K562 (cell line): Measurements from ENCODE around the gene USP48. TPM values are rescaled to one million over a fixed set of nuclear protein-coding genes. Genes with fewer than 3 reads are reported as not detected.

ENCODE experiments used
- ATAC-seq: fragments of 200-7000 bp; cut with Tn5 transposase; 3 replicates; pipeline ENCODE4 v1.9.1; 2020; ENCODE audit warnings: moderate library complexity
- BruUV-seq: library from RNA; stranded (reverse); fragments of 400-500 nt; replicated peaks from 2 replicates; lab custom pipeline; 2021; lab: Mats Ljungman, UMichigan
- CTCF ChIA-PET: fragments of 300-600 bp; formaldehyde crosslinking; extraction: SDS; loops from one replicate; lab custom pipeline; 2021; ENCODE audit warnings: low intra/inter-chr PET ratio; lab: Yijun Ruan, JAX
- POLR2A ChIA-PET: fragments of 300-600, 350-650 bp; sonication (Branson Sonifier 250); formaldehyde crosslinking; extraction: SDS; loops from one replicate; lab custom pipeline; 2021; ENCODE audit warnings: antibody characterized with exemption, inconsistent platforms; lab: Yijun Ruan, JAX
- DNase-seq, 4 experiments: peaks; one replicate each; pipeline versions ENCODE4 v3.0.0 to v3.0.0-alpha.2; 2011 to 2018; ENCODE audit warnings: low spot score in 3 of 4, mixed read lengths in 3 of 4; ENCODE audit errors: extremely low read depth in 1 of 4
- FAIRE-seq: peaks from 2 replicates; lab custom pipeline; 2011; peaks lifted over from hg19 to GRCh38; lab: Jason Lieb, UNC
- H2AFZ ChIP-seq: 2 replicates; pipeline ENCODE4 v1.6.0; 2011; ENCODE audit warnings: low read depth, low read length, control low read depth, inconsistent platforms
- H3K27ac ChIP-seq: fragments of 200-600 bp; 3 replicates; pipeline ENCODE4 v1.8.0; 2011; ENCODE audit warnings: low read depth, mild to moderate bottlenecking, control low read depth, inconsistent platforms, low read length, moderate library complexity, mixed read lengths; ENCODE audit errors: extremely low read depth
- H3K27me3 ChIP-seq, 2 experiments: fragments of 300-600 bp in 1 of 2; 2 replicates in 1 of 2; 3 replicates in 1 of 2; pipeline versions ENCODE4 v1.6.0 to v1.8.0; 2011; ENCODE audit warnings: inconsistent platforms in 2 of 2, low read length in 2 of 2, mild to moderate bottlenecking in 1 of 2, mixed read lengths in 1 of 2, moderate library complexity in 1 of 2; ENCODE audit not compliant: control insufficient read depth in 2 of 2, insufficient read depth in 2 of 2
- H3K36me3 ChIP-seq: fragments of 300-600 bp; 3 replicates; pipeline ENCODE4 v1.8.0; 2011; ENCODE audit warnings: mild to moderate bottlenecking, low read length, inconsistent platforms; ENCODE audit not compliant: control insufficient read depth, insufficient read depth
- H3K4me1 ChIP-seq, 2 experiments: fragments of 200-600 bp in 1 of 2; replicated peaks in 1 of 2; 2 replicates in 1 of 2; 3 replicates in 1 of 2; pipeline versions ENCODE4 v1.5.1 to v1.8.0; 2011; ENCODE audit warnings: inconsistent platforms in 2 of 2, low read length in 2 of 2, mild to moderate bottlenecking in 1 of 2, mixed read lengths in 1 of 2, moderate library complexity in 1 of 2; ENCODE audit not compliant: control insufficient read depth in 2 of 2, insufficient read depth in 2 of 2
- H3K4me2 ChIP-seq: 2 replicates; pipeline ENCODE4 v1.6.1; 2011; ENCODE audit warnings: low read length, control low read depth, inconsistent platforms, mixed read lengths; ENCODE audit not compliant: insufficient read depth
- H3K4me3 ChIP-seq: fragments of 200-600 bp; sonication (generic), shearing (Covaris generic); 2 replicates; pipeline ENCODE4 v1.5.1; 2016; ENCODE audit warnings: control low read depth, inconsistent platforms
- H3K79me2 ChIP-seq: fragments of 200-600 bp; 3 replicates; pipeline ENCODE4 v1.8.0; 2011; ENCODE audit warnings: low read length, inconsistent platforms; ENCODE audit not compliant: control insufficient read depth, insufficient read depth
- H3K9ac ChIP-seq, 2 experiments: 2 replicates each; pipeline versions ENCODE4 v1.6.0 to v1.6.1; 2011; ENCODE audit warnings: low read depth in 2 of 2, low read length in 2 of 2, control low read depth in 1 of 2, inconsistent platforms in 1 of 2, mild to moderate bottlenecking in 1 of 2, mixed read lengths in 1 of 2; ENCODE audit not compliant: insufficient read depth in 1 of 2
- H3K9me1 ChIP-seq: one replicate; pipeline ENCODE4 v1.6.0; 2011; ENCODE audit warnings: inconsistent platforms, mild to moderate bottlenecking, low read length, moderate library complexity; ENCODE audit not compliant: control insufficient read depth, insufficient read depth
- H3K9me3 ChIP-seq: replicated peaks from 2 replicates; pipeline ENCODE4 v1.5.1; 2011; ENCODE audit warnings: low read depth, low read length, inconsistent platforms; ENCODE audit not compliant: control insufficient read depth, insufficient read depth
- H4K20me1 ChIP-seq: replicated peaks from 2 replicates; pipeline ENCODE4 v1.6.1; 2011; ENCODE audit warnings: low read length, inconsistent platforms, mixed read lengths; ENCODE audit not compliant: control insufficient read depth, insufficient read depth
- DIDO1 ChIP-seq: fragments of 450-650 bp; IDR thresholded peaks from 2 replicates; pipeline ENCODE4 v1.6.1; 2016; ENCODE audit warnings: low read depth, missing biosample characterization, missing genetic modification characterization
- GABPB1 ChIP-seq: sonication (generic); formaldehyde crosslinking; IDR thresholded peaks from 2 replicates; pipeline ENCODE4 v1.8.0; 2022; ENCODE audit warnings: mild to moderate bottlenecking, missing genetic modification reagents
- KDM5B ChIP-seq: fragments of 200-600 bp; sonication (generic); IDR thresholded peaks from 2 replicates; pipeline ENCODE4 v1.6.1; 2012; ENCODE audit warnings: low read depth, mild to moderate bottlenecking, moderate library complexity, low read length, control low read depth, inconsistent platforms; ENCODE audit not compliant: insufficient replicate concordance
- MAZ ChIP-seq, 2 experiments: fragments of 450-650 bp in 1 of 2; sonication (generic) in 1 of 2; formaldehyde crosslinking; IDR thresholded peaks in 1 of 2; conservative IDR thresholded peaks in 1 of 2; 2 replicates each; pipeline versions ENCODE4 v1.4.0 to v1.5.0; 2020; ENCODE audit warnings: mild to moderate bottlenecking in 1 of 2, missing genetic modification reagents in 1 of 2
- MYNN ChIP-seq, 2 experiments: sonication (generic); formaldehyde crosslinking in 1 of 2; IDR thresholded peaks; 2 replicates each; pipeline versions ENCODE4 v1.5.0 to v1.6.1; 2016 to 2020; ENCODE audit warnings: antibody characterized with exemption in 1 of 2, missing genetic modification reagents in 1 of 2
- NFIC ChIP-seq: fragments of 450-650 bp; IDR thresholded peaks from 2 replicates; pipeline ENCODE4 v1.6.1; 2017; ENCODE audit warnings: mild to moderate bottlenecking, inconsistent platforms
- NR2C2 ChIP-seq, 2 experiments: fragments of 200-800 bp in 1 of 2; sonication (Bioruptor generic) in 1 of 2; sonication (generic) in 1 of 2; formaldehyde crosslinking in 1 of 2; IDR thresholded peaks; 2 replicates each; pipeline versions ENCODE4 v1.6.1 to v1.8.0; 2016 to 2022; ENCODE audit warnings: mild to moderate bottlenecking in 1 of 2, missing compliant biosample characterization in 1 of 2, missing genetic modification characterization in 1 of 2, missing genetic modification reagents in 1 of 2
- SMARCA5 ChIP-seq: fragments of 450-650 bp; IDR thresholded peaks from 2 replicates; pipeline ENCODE4 v1.6.1; 2016
- TEAD1 ChIP-seq, 2 experiments: fragments of 450-650 bp in 1 of 2; sonication (generic) in 1 of 2; formaldehyde crosslinking; IDR thresholded peaks; 2 replicates each; pipeline versions ENCODE4 v1.4.0 to v1.8.0; 2020 to 2022; ENCODE audit warnings: mild to moderate bottlenecking in 2 of 2, missing genetic modification reagents in 1 of 2
- ZNF408 ChIP-seq: fragments of 250-450 bp; sonication (Bioruptor Pico); IDR thresholded peaks from 2 replicates; pipeline ENCODE4 v1.4.0; 2020; ENCODE audit warnings: low read depth, mild to moderate bottlenecking, moderate library complexity
- ZNF57 ChIP-seq: fragments of 450-650 bp; formaldehyde crosslinking; IDR thresholded peaks from 2 replicates; pipeline ENCODE4 v1.4.0; 2020; ENCODE audit warnings: mild to moderate bottlenecking, moderate library complexity
- ZNF589 ChIP-seq: fragments of 200-800 bp; sonication (Bioruptor generic); IDR thresholded peaks from 2 replicates; pipeline ENCODE4 v1.6.1; 2016; ENCODE audit warnings: low read depth, missing genetic modification characterization, missing compliant biosample characterization
- ZNF695 ChIP-seq: fragments of 450-650 bp; formaldehyde crosslinking; IDR thresholded peaks from 2 replicates; pipeline ENCODE4 v1.4.0; 2020; ENCODE audit warnings: mild to moderate bottlenecking, moderate library complexity
- ZNF699 ChIP-seq: fragments of 250-450 bp; sonication (Bioruptor Pico); IDR thresholded peaks from 2 replicates; pipeline ENCODE4 v1.8.0; 2021; ENCODE audit warnings: mild to moderate bottlenecking, moderate library complexity; ENCODE audit not compliant: insufficient replicate concordance
- WGBS: fragments of 100-300 bp; shearing (Covaris generic); methylation state at CpG from one replicate; pipeline ENCODE4 v1.1.6; 2016; ENCODE audit warnings: low coverage, mixed read lengths; ENCODE audit not compliant: insufficient coverage; ENCODE audit errors: missing lambda C conversion rate; 5-methylcytosine and 5-hydroxymethylcytosine counted together
- in situ Hi-C: fragments of 300-500 bp; cut with MboI; formaldehyde crosslinking; loops from 4 replicates; pipeline ENCODE4 v1.15.0; 2018; ENCODE audit warnings: inconsistent platforms, mixed read lengths
- intact Hi-C: fragments of 100-400 bp; cut with micrococcal nuclease; formaldehyde crosslinking; loops from 2 replicates; pipeline ENCODE4 v1.14.2; 2022
- polyA plus RNA-seq, 8 experiments: library from polyadenylated mRNA; depleted of rRNA in 4 of 8; stranded (reverse) in 5 of 8; unstranded in 3 of 8; fragments of >200 nt; fragmentation: Nextera tagmentation in 2 of 8; fragmentation: Illumina TruSeq in 1 of 8; extraction: Ambion mirVana in 2 of 8; extraction: Trizol in 1 of 8; gene quantifications; 2 replicates each; pipeline versions ENCODE4 v1.2.1 to v1.2.3, GENCODE V29; 2011 to 2014; ENCODE audit warnings: inconsistent platforms in 1 of 8, missing spikeins in 1 of 8
- total RNA-seq, 7 experiments: library from RNA; depleted of rRNA in 6 of 7; stranded (reverse); fragments of >200 nt in 6 of 7; fragmentation: Illumina TruSeq in 2 of 7; extraction: Trizol in 2 of 7; gene quantifications; 2 replicates each; pipeline versions ENCODE4 v1.2.1 to v1.2.3, GENCODE V29; 2011 to 2021; ENCODE audit warnings: low replicate concordance in 1 of 7
- TF ChIP-seq, protein P1 (sequence below): fragments of 250-450 bp; sonication (Bioruptor Pico); IDR thresholded peaks from 2 replicates; pipeline ENCODE4 v1.4.0; 2020; ENCODE audit warnings: borderline replicate concordance
- TF ChIP-seq, protein P2 (sequence below): fragments of 450-650 bp; IDR thresholded peaks from 2 replicates; pipeline ENCODE4 v1.6.1; 2016; ENCODE audit warnings: low read depth, mild to moderate bottlenecking, moderate library complexity

Gene USP48
- total and polyA plus RNA-seq, 9 of the 15 experiments (the other 6 are each of a cell fraction or from before 2014, with no cell fraction given) = 23.3 to 123 (median 106) TPM

GRCh38 chr1:21631944-21632887 lies 150.7 kb downstream of the USP48 start:
- FAIRE-seq (peak; percentile 90), DNase-seq (peak; percentile 92 to 95 (median 93)), ATAC-seq (peak; percentile 80)
- H3K79me2 ChIP-seq = peaks cover 17% of the 10 kb centered on the region; the same call in 2 of the 3 replicates
- peaks cover 7% of the 10 kb centered on the region; the same call in 1 of the 3 replicates for H3K36me3 ChIP-seq
- WGBS = 8% methylated on average over 19 of the region's 19 CpGs
- H4K20me1 ChIP-seq = no peaks in the 10 kb centered on the region
- H3K27ac ChIP-seq = peak overlapping the region; percentile 83
- ChIA-PET POLR2A (interaction anchor here (0.6 to 4.6 kb wide), 10 partner anchors 8 to 682 kb away, joined by 3 to 23 read pairs (median 4); no protein-coding TSS in a partner anchor), CTCF (no interaction called here)
- H3K4me3 ChIP-seq = no peak overlapping the region
- H3K27me3 ChIP-seq = no peaks in the 10 kb centered on the region
- TSS peak; percentile 56 for BruUV-seq
- H3K9ac ChIP-seq = peak overlapping the region; percentile 56 to 89
- H3K9me3 ChIP-seq = no peaks in the 10 kb centered on the region
- no peaks in the 10 kb centered on the region for H3K9me1 ChIP-seq
- in situ Hi-C loops = no loop called here
- H3K4me2 ChIP-seq = peak overlapping the region; percentile 74
- H2AFZ ChIP-seq = peak overlapping the region; percentile 73
- peaks cover 62 to 64% of the 10 kb centered on the region in 2 experiments for H3K4me1 ChIP-seq
- intact Hi-C loops = no loop called here
- TF ChIP-seq SMARCA5 (peak; percentile 97), DIDO1 (tag) (no peak), ZNF589 (CRISPR knock-in tag) (0 out of 2 replicates have a peak, but pooled peaks have one; percentile 40), ZNF57 (CRISPR knock-in tag) (0 out of 2 replicates have a peak, but pooled peaks have one; percentile 71), NFIC (peak; percentile 89), ZNF408 (CRISPR knock-in tag) (no peak), KDM5B (no peak), NR2C2 (CRISPR knock-in tag; IDR thresholded peaks at IDR 0.05) (no peak), NR2C2 (tag; IDR thresholded peaks at IDR 0.05) (peak; percentile 82), MYNN (IDR thresholded peaks at IDR 0.05) (peak; percentile 78), MYNN (CRISPR knock-in tag; IDR thresholded peaks at IDR 0.05) (no peak), ZNF699 (CRISPR knock-in tag) (no peak), TEAD1 (CRISPR knock-in tag; IDR thresholded peaks at IDR 0.05) (peak; percentile 52 to 91), ZNF695 (0 out of 2 replicates have a peak, but pooled peaks have one; percentile 67), MAZ (CRISPR knock-in tag; conservative IDR thresholded peaks at IDR 0.05 in 1 of 2, IDR thresholded peaks at IDR 0.05 in 1 of 2) (peak in 1 of 2 experiments; percentile 88), GABPB1 (CRISPR knock-in tag) (peak; percentile 87)
- TF ChIP-seq, protein P1, sequence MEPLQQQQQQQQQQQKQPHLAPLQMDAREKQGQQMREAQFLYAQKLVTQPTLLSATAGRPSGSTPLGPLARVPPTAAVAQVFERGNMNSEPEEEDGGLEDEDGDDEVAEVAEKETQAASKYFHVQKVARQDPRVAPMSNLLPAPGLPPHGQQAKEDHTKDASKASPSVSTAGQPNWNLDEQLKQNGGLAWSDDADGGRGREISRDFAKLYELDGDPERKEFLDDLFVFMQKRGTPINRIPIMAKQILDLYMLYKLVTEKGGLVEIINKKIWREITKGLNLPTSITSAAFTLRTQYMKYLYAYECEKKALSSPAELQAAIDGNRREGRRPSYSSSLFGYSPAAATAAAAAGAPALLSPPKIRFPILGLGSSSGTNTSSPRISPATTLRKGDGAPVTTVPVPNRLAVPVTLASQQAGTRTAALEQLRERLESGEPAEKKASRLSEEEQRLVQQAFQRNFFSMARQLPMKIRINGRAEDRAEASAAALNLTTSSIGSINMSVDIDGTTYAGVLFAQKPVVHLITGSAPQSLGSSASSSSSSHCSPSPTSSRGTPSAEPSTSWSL = peak; percentile 72; the same call in 1 of the 2 replicates
- TF ChIP-seq, protein P2, sequence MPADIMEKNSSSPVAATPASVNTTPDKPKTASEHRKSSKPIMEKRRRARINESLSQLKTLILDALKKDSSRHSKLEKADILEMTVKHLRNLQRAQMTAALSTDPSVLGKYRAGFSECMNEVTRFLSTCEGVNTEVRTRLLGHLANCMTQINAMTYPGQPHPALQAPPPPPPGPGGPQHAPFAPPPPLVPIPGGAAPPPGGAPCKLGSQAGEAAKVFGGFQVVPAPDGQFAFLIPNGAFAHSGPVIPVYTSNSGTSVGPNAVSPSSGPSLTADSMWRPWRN = peak; percentile 70; the same call in 1 of the 2 replicates
